Heart right ventricle (tissue), 16 donors: ENCODE data around the gene ALPK1. TPM values are rescaled to one million over a fixed set of nuclear protein-coding genes. Genes with fewer than 3 reads are reported as not detected.
A peak's percentile ranks its signal among the peaks of the same experiment; 100 is the strongest.
"Not testable (repeated sequence)": the region's sequence is repeated elsewhere in the genome, so short reads cannot be mapped to it uniquely, and the experiment has no call there.

Source experiments
- ATAC-seq, 8 donors: fragments of 200-7000 bp; cut with Tn5 transposase; one replicate each; pipeline ENCODE4 v1.9.1; 2020; ENCODE audit warnings: mild to moderate bottlenecking in 8 of 8, moderate library complexity in 8 of 8, moderate number of reproducible peaks in 1 of 8
- DNase-seq, 2 donors: peaks; one replicate each; pipeline ENCODE4 v3.0.0-alpha.2; 2020
- H3K27ac ChIP-seq, 10 donors: fragments of 200-600 bp; sonication (generic) in 2 of 10; one replicate each; pipeline versions ENCODE4 v1.5.0 to v1.8.0; 2020 to 2022; ENCODE audit warnings: mild to moderate bottlenecking in 3 of 10
- H3K27me3 ChIP-seq, 7 donors: fragments of 200-600 bp; one replicate each; pipeline ENCODE4 v1.8.0; 2021 to 2022; ENCODE audit warnings: mild to moderate bottlenecking in 2 of 7
- H3K36me3 ChIP-seq, 9 donors: fragments of 200-600 bp; sonication (generic) in 1 of 9; one replicate each; pipeline versions ENCODE4 v1.5.0 to v1.8.0; 2020 to 2022; ENCODE audit warnings: mild to moderate bottlenecking in 2 of 9
- H3K4me1 ChIP-seq, 9 donors: fragments of 200-600 bp; sonication (generic) in 1 of 9; one replicate each; pipeline versions ENCODE4 v1.5.0 to v1.8.0; 2020 to 2022; ENCODE audit warnings: mild to moderate bottlenecking in 4 of 9
- H3K4me3 ChIP-seq, 10 donors: fragments of 200-600 bp; sonication (generic) in 2 of 10; one replicate each; pipeline versions ENCODE4 v1.5.0 to v1.8.0; 2020 to 2022; ENCODE audit warnings: mild to moderate bottlenecking in 7 of 10, moderate library complexity in 2 of 10
- H3K9me3 ChIP-seq, 11 donors: fragments of 200-600 bp in 10 of 11; sonication (generic) in 2 of 11; one replicate each; pipeline versions ENCODE4 v1.5.0 to v1.8.0; 2013 to 2022; ENCODE audit warnings: mild to moderate bottlenecking in 2 of 11, control low read depth in 1 of 11, moderate library complexity in 1 of 11
- WGBS, 2 donors: extraction: QIAGEN DNeasy Blood & Tissue Kit; methylation state at CpG; one replicate each; pipeline ENCODE4 v1.1.7; 2013; ENCODE audit warnings: inconsistent platforms in 1 of 2; 5-methylcytosine and 5-hydroxymethylcytosine counted together
- intact Hi-C, 10 donors: fragments of 100-400 bp; cut with DNase I; formaldehyde crosslinking; loops; one replicate each; pipeline versions ENCODE4 v1.11.1 to v1.14.2; 2022
- polyA plus RNA-seq, 2 donors: library from polyadenylated mRNA; stranded (reverse); fragments of 200-250 nt; gene quantifications; one replicate each; pipeline ENCODE4 v1.2.3, GENCODE V29; 2013
- total RNA-seq, 10 donors: library from RNA; stranded (reverse); fragmentation: NEBNext Ultra II Directional in 3 of 10; extraction: Animal tissue kit (Norgen Biotek cat#: 25700) in 3 of 10; gene quantifications; one replicate each; pipeline versions ENCODE4 v1.2.1 to v1.2.4, GENCODE V29; 2021 to 2023
- TF ChIP-seq, protein P1 (sequence below), 9 donors: fragments of 200-600 bp; sonication (generic) in 2 of 9; IDR thresholded peaks; one replicate each; pipeline versions ENCODE4 v1.5.0 to v1.8.0; 2021 to 2022; ENCODE audit warnings: antibody characterized with exemption in 9 of 9, mild to moderate bottlenecking in 5 of 9, moderate library complexity in 1 of 9
- donor health status: Arrhythmogenic right ventricular cardiomyopathy.
- donor health status: ischemic (EF 13 %, LVEDD 7.1; RV severe dilation, severe dysfunction).
- donor health status: healthy with polysubstance abuse.
- donor health status: DM: no; HTN: yes; CAD: no.
- donor health status: DM: no; HTN: no; CAD: no.
- donor health status: ischemic (EF 25% LVEDD 6.9; RV normal size, moderate dysfunction).
- donor health status: ischemic (EF 25% LVEDD 5.7; RV mildly dilated, moderate dysfunction).
- donor health status: healthy.
- donor health status: DM: yes; HTN: yes; CAD: no.
- donor health status: Ischemic cardiomyopathy.
- donor health status: ischemic (EF 35%, LVEDD 5.7; RV mildly dilated, moderate dysfunction).
- donor health status: nonischemic (EF 11% LVEDD 7.7; RV severe dilation, severe dysfunction).
- donor health status: DM: yes; HTN: yes; CAD: no.
- donor health status: PGD.
- donor health status: ischemic (EF 29% LVEDD 5.4; RV normal size, mild dysfunction).
- donor health status: nonischemic (EF 23%, LVEDD 6.1; RV moderate dilation, normal function).

ALPK1 gene
- total and polyA plus RNA-seq, 12 donors, result 1.1 to 11.0 (median 4.4) TPM

DNA sequence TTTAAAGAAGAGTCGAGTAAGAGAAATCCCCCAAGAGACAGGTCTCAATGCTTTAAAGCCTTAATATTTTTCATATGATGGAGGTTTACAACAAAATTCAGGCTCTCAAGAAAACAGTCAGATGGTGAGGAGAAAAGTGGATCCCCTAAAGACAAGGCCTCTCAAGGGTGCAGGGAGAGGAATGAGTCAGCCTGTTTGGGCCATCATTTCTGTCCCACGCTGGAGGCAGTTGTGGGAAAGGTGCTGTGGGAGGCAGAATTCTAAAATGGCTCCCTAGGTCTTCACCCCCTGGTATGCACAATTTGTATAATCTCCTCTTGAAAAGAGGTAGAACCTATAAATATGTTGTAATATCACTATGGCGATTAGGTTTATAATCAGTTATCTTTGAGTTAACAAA, 6.8 kb upstream of the ALPK1 start:
- Histone ChIP-seq H3K27ac (no peak overlapping the region), H3K27me3 (no peaks in the 10 kb centered on the region), H3K9me3 (no peaks in the 10 kb centered on the region), H3K4me1 (peaks cover 0 to 35% (median 4%) of the 10 kb centered on the region in 9 donors), H3K4me3 (no peak overlapping the region), H3K36me3 (no peaks in the 10 kb centered on the region)
- WGBS, 2 donors, result 87 to 95% methylated on average over 3 of the region's 3 CpGs
- no peak for ATAC-seq
- DNase-seq, result no peak
- intact Hi-C loops, result no loop called here
- TF ChIP-seq, protein P1, sequence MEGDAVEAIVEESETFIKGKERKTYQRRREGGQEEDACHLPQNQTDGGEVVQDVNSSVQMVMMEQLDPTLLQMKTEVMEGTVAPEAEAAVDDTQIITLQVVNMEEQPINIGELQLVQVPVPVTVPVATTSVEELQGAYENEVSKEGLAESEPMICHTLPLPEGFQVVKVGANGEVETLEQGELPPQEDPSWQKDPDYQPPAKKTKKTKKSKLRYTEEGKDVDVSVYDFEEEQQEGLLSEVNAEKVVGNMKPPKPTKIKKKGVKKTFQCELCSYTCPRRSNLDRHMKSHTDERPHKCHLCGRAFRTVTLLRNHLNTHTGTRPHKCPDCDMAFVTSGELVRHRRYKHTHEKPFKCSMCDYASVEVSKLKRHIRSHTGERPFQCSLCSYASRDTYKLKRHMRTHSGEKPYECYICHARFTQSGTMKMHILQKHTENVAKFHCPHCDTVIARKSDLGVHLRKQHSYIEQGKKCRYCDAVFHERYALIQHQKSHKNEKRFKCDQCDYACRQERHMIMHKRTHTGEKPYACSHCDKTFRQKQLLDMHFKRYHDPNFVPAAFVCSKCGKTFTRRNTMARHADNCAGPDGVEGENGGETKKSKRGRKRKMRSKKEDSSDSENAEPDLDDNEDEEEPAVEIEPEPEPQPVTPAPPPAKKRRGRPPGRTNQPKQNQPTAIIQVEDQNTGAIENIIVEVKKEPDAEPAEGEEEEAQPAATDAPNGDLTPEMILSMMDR (IDR thresholded peaks at IDR 0.05), result no peak

DNA sequence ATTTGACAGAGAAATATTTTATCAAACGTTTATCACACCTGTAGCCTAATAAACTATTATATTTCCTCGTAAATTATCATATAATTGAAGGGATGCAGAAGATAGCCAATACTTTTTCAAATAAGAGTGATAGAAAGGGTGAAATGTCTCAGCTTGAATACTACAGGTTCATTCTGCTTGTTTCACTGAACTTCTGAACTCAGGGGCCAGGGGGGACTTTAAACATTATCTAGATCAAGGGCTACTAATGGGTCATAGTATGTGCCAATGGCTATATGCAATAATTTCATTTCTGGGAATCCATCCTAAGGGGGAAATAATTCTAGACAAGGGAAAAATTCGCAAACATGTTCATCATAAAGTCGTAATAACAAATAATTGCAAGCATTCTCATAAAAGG, 2.6 kb downstream of the ALPK1 start:
- H3K27ac ChIP-seq, result no peak overlapping the region
- peaks cover 0 to 20% (median 0%) of the 10 kb centered on the region in 9 donors for H3K36me3 ChIP-seq
- peaks cover 0 to 3% (median 0%) of the 10 kb centered on the region in 11 donors for H3K9me3 ChIP-seq
- H3K4me3 ChIP-seq, result no peak overlapping the region
- no peak for DNase-seq
- TF ChIP-seq, protein P1 (IDR thresholded peaks at IDR 0.05), result no peak
- intact Hi-C loops, result no loop called here
- peaks cover 0 to 45% (median 12%) of the 10 kb centered on the region in 9 donors for H3K4me1 ChIP-seq
- ATAC-seq, result no peak
- H3K27me3 ChIP-seq, result no peaks in the 10 kb centered on the region
- 87% methylated on average over 4 of the region's 4 CpGs for WGBS, 2 donors

DNA sequence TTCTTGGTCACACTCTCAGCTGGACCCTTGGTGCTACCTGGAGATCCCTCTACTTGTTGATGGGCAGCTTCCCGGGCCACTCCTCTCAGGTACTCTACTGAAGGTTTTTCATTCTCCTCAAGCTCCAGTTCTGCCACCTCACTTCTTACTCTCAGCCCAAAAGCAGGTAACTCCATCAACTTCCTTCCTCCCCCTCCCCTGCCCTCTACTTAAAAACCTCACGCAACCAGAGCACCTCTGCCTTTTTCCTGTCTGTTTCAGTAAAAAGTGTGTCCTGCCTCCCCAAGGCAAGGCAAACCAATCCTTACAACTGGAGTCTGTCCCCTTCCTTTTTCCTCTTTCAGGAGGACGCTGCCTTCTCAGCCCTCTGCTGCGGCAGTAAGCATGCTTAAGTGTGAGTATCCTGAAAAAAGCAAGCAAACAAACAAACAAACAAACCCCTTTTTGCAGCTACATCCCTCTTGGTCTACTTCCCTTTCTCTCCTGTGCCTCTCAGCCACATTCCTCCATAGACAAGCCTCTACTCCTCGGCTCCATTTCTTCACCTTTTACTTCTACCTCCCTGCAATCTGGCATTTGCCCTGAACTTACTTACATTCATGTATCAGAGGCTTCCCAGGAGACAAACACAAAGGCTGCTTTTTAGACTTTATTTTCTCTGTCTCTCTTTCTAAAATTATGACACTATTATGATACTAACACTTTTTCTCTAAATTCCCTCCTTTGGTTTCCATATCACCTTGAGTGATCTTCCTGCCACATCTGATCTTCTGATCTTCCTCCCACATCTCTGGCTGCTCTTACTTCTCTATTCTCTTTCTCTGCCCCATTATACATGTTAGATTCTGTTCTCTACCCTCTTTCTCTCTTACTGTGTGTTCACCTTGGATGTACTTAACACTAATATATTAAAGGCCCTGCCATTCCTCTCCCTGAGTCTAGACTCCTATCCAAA, 5.4 kb downstream of the ALPK1 start:
- H3K27me3 ChIP-seq, result no peaks in the 10 kb centered on the region
- intact Hi-C loops, result no loop called here
- peaks cover 0 to 7% (median 0%) of the 10 kb centered on the region in 11 donors for H3K9me3 ChIP-seq
- TF ChIP-seq, protein P1 (IDR thresholded peaks at IDR 0.05), result no peak
- H3K36me3 ChIP-seq, result peaks cover 0 to 20% (median 0%) of the 10 kb centered on the region in 9 donors
- ATAC-seq (no peak), DNase-seq (no peak)
- peak overlapping the region in 1 of 10 donors; percentile 54 for H3K27ac ChIP-seq
- H3K4me3 ChIP-seq, result no peak overlapping the region
- H3K4me1 ChIP-seq, result peaks cover 0 to 34% (median 7%) of the 10 kb centered on the region in 9 donors
- WGBS, 2 donors, result 76% methylated on average over 5 of the region's 5 CpGs

DNA sequence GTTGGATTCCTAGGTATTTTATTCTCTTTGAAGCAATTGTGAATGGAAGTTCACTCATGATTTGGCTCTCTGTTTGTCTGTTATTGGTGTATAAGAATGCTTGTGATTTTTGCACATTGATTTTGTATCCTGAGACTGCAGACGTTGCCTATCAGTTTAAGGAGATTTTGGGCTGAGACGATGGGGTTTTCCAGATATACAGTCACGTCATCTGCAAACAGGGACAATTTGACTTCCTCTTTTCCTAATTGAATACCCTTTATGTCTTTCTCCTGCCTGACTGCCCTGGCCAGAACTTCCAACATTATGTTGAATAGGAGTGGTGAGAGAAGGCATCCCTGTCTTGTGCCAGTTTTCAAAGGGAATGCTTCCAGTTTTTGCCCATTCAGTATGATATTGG, 8.3 kb downstream of the ALPK1 start:
- DNase-seq, intact Hi-C loops, ATAC-seq, H3K27me3 ChIP-seq, H3K27ac ChIP-seq, H3K9me3 ChIP-seq, H3K4me3 ChIP-seq: not testable (repeated sequence)
- Histone ChIP-seq H3K36me3 (peaks cover 0 to 20% (median 0%) of the 10 kb centered on the region in 9 donors), H3K4me1 (peaks cover 0 to 18% (median 0%) of the 10 kb centered on the region in 9 donors)
- WGBS, 2 donors, result 56 to 57% methylated on average over 3 of the region's 3 CpGs

DNA sequence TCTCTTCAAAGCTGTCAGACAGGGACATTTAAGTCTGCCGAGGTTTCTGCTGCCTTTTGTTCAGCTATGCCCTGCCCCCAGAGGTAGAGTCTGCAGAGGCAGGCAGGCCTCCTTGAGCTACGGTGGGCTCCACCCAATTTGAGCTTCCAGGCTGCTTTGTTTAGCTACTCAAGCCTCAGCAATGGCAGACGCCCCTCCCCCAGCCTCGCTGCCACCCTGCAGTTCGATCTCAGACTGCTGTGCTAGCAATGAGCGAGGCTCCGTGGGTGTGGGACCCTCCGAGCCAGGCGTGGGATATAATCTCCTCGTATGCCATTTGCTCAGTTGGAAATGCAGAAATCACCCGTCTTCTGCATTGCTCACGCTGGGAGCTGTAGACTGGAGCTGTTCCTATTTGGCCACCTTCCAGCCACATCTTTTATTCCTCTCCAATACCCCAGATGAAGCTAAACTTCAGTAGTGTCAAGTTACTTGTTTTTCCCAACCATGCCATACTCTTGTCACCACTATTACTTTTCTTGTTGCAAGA, 12.2 kb downstream of the ALPK1 start:
- intact Hi-C loops, H3K27ac ChIP-seq, DNase-seq, H3K27me3 ChIP-seq, H3K36me3 ChIP-seq, ATAC-seq, H3K9me3 ChIP-seq: not testable (repeated sequence)
- peak overlapping the region in 5 of 10 donors; percentile 7 to 34 (median 26) for H3K4me3 ChIP-seq
- peaks cover 0 to 35% (median 0%) of the 10 kb centered on the region in 9 donors for H3K4me1 ChIP-seq
- 26 to 36% methylated on average over 12 of the region's 12 CpGs for WGBS, 2 donors
